Measurements from ENCODE around the gene DSCAML1.

DNA sequence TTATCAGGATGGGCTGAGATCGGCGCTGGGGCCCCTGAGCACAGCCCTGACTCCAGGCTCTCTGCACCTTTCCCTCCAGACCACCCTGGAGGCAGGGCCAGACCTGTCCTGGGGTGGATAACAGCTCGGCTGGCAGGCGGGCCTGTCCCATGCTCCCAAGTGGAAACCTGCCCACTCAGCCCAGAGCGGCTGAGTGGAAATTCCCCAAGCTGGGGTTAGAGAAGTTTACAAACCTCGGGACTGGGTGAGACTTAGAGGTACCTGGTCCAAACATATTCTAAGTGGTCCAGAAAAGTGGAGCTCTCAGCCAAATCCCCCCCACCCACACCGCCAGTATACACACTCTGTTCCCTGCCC lies 32.3 kb upstream of the DSCAML1 start:
- TF ChIP-seq, protein P1, sequence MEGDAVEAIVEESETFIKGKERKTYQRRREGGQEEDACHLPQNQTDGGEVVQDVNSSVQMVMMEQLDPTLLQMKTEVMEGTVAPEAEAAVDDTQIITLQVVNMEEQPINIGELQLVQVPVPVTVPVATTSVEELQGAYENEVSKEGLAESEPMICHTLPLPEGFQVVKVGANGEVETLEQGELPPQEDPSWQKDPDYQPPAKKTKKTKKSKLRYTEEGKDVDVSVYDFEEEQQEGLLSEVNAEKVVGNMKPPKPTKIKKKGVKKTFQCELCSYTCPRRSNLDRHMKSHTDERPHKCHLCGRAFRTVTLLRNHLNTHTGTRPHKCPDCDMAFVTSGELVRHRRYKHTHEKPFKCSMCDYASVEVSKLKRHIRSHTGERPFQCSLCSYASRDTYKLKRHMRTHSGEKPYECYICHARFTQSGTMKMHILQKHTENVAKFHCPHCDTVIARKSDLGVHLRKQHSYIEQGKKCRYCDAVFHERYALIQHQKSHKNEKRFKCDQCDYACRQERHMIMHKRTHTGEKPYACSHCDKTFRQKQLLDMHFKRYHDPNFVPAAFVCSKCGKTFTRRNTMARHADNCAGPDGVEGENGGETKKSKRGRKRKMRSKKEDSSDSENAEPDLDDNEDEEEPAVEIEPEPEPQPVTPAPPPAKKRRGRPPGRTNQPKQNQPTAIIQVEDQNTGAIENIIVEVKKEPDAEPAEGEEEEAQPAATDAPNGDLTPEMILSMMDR (IDR thresholded peaks at IDR 0.05): no peak
- TF ChIP-seq POLR2A (IDR thresholded peaks at IDR 0.05): no peak
